Measurements from ENCODE around the gene NAB1.
"Not testable (repeated sequence)": the region's sequence is repeated elsewhere in the genome, so short reads cannot be mapped to it uniquely, and the experiment has no call there.

NAB1 gene

GRCh38 chr2:190670182-190670946 lies 21.5 kb downstream of the NAB1 start:
- in situ Hi-C loops (cut with HindIII; ENCODE audit: low sequenced_read_pairs): no loop called here

DNA sequence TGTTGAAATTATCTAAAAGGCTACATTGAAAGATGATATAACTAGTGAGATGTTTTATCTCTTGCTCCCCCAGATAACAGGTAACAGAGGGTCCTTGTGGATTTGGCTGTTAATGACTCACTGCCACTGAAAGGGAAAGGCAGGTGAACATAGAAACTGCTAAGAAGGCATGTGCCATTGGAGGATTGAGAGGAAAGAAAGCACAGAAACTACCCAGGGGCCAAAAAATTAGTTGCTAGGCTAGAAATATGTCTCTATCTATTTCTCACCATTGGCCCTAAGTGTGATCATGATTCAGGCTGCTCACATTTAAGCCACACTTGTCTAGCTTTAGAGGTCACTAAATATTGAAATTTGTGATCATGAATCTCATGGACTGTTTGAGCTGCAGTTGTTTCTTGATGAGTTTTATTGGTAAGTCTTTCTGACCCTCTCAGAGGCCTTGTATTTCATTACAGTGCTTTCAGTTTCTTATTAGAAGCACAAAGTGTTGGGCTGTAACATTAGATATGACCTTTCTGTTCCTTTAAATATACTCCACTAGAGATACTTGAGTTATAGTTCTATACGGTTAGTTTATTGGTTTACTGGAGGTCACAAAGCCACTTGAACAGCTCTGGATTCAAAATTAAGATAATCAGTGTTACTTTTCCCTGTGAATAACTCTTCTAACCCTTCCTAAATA lies 26.2 kb downstream of the NAB1 start:
- in situ Hi-C loops (cut with HindIII; ENCODE audit: low sequenced_read_pairs): no loop called here

GRCh38 chr2:190677255-190677654 lies 28.4 kb downstream of the NAB1 start:
- in situ Hi-C loops (cut with HindIII; ENCODE audit: low sequenced_read_pairs): no loop called here

GRCh38 chr2:190678444-190679162 lies 29.7 kb downstream of the NAB1 start:
- in situ Hi-C loops (cut with HindIII; ENCODE audit: low sequenced_read_pairs): no loop called here

GRCh38 chr2:190679391-190679790 lies 30.5 kb downstream of the NAB1 start:
- in situ Hi-C loops (cut with HindIII; ENCODE audit: low sequenced_read_pairs): no loop called here

DNA sequence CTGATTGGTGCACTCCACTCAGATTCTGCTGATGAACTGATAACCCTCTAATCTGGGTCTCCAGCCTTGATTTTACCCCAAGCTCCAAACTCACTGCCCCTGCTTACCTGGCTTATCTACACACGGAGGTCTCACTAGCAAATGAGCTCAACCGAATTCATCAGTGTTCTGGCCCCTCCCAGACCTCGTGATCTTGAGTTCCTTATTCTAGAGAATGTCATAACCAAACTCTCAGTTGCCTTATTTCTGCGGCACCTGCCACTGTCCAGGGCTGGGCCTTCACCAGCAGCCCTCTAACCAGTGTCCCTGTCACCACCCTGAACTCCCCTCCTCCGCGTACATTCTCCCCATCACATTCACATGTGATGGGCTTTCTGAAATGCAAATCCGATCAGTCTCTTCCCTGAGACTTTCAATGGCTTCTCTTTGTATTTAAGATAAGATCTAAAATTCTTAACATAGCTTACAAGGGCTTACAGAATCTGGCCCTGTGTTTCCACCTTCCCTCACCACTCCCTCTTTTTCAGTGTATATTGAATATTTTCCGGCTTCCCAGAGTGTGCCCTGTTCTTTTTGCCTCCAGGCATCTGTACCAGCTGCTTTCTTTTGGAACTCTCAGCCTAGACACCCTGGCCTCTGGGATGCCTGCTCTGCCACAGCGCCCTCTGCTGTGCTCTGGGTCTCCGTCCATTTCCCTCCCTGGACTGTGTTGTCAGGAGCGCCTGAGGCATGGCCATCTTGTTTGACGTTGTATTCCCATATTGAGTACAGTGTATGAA lies 31.1 kb downstream of the NAB1 start:
- in situ Hi-C loops (cut with HindIII; ENCODE audit: low sequenced_read_pairs): no loop called here

- in situ Hi-C loops (cut with HindIII; ENCODE audit: low sequenced_read_pairs): no loop called here
Measured at GRCh38 chr2:190682168-190682567, 33.3 kb downstream of the NAB1 start.

DNA sequence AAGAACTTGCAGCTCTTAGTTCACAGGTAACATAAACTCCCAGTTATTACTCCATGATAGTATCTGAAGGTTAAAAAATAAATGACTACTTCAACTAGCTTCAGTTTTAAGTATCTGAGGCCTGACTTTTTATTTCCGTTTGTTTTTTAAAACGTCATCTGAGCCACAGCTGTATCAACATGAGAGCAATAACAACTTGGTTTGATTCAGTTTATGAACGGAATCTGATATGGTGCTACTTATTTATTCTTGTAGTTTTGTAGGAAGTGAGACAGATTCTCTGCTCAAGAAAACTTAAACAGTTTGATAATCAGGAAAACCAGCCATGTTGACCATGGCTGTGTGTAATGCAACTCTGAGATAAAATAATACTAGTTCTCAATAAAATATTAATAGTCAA lies 34.9 kb downstream of the NAB1 start:
- in situ Hi-C loops (cut with HindIII; ENCODE audit: low sequenced_read_pairs): no loop called here

- in situ Hi-C loops (cut with HindIII; ENCODE audit: low sequenced_read_pairs): no loop called here
Measured at GRCh38 chr2:190684931-190685330, 36.0 kb downstream of the NAB1 start.

GRCh38 chr2:190685333-190685732 lies 36.5 kb downstream of the NAB1 start:
- in situ Hi-C loops (cut with HindIII; ENCODE audit: low sequenced_read_pairs): no loop called here

GRCh38 chr2:190693533-190694232 lies 44.8 kb downstream of the NAB1 start:
- in situ Hi-C loops (cut with HindIII; ENCODE audit: low sequenced_read_pairs): no loop called here

- in situ Hi-C loops (cut with HindIII; ENCODE audit: low sequenced_read_pairs): no loop called here
Measured at GRCh38 chr2:190694479-190694878, 45.6 kb downstream of the NAB1 start.

DNA sequence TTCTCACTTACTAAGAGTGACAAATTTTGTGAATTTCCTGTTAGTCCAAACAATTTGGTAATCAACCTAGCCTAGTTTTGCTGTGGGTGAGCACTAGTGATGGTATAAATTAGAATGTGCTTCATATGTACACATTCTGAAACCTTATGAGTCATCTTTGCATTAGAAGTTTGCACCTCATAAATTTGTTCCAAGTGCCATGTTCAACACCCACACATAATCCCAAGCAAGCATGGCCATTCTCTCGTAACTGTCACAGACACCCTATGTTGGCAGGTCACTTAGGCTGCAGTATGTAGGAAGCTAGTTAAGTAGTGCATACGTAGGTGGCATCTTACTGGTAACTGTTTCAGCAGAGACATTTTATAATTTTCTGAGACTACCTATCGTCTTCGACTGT lies 46.9 kb downstream of the NAB1 start:
- in situ Hi-C loops (cut with HindIII; ENCODE audit: low sequenced_read_pairs): no loop called here

- in situ Hi-C loops (cut with HindIII; ENCODE audit: low sequenced_read_pairs): no loop called here
Measured at GRCh38 chr2:190696792-190697398, 48.0 kb downstream of the NAB1 start.

DNA sequence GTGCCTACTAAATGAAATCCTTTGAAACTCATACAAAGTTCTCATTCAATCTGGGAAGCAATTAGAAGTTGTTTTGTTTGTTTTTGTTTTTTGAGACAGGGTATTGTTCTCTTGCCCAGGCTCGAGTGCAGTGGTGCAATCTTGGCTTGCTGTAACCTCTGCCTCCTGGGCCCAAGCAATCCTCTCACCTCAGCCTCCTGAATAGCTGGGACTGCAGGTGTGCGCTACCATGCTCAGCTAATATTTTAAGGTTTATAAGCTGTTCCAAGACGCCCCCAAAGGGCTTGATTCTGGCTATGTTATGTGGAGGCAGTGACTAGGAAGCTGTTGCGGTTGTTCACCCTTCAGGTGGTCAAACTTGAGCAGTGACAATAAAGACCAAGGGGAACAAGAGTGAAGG lies 48.5 kb downstream of the NAB1 start:
- in situ Hi-C loops (cut with HindIII; ENCODE audit: low sequenced_read_pairs): no loop called here

GRCh38 chr2:190698895-190699294 lies 50.0 kb downstream of the NAB1 start:
- in situ Hi-C loops (cut with HindIII; ENCODE audit: low sequenced_read_pairs): no loop called here

DNA sequence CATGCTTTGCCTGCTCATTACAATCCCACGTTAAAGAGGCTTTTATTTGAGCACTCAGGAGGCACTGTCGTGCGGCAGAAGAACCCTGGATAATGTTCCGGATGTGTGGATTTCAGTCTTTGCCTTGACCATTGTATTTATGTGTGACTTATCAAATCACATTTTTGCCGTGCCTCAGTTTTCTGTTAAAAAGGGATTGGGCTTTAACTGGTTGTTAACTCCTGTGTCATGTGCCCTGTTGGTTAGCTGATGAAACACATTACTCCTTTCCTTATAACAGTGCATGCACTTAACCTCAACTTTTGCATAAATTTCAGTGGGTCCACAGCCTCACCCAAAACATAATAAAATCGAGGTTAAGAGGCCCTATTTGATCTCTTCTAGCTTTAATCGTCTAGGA lies 52.7 kb downstream of the NAB1 start:
- in situ Hi-C loops (cut with HindIII; ENCODE audit: low sequenced_read_pairs): no loop called here

- in situ Hi-C loops (cut with HindIII; ENCODE audit: low sequenced_read_pairs): no loop called here
Measured at GRCh38 chr2:190705280-190705679, 56.4 kb downstream of the NAB1 start.

DNA sequence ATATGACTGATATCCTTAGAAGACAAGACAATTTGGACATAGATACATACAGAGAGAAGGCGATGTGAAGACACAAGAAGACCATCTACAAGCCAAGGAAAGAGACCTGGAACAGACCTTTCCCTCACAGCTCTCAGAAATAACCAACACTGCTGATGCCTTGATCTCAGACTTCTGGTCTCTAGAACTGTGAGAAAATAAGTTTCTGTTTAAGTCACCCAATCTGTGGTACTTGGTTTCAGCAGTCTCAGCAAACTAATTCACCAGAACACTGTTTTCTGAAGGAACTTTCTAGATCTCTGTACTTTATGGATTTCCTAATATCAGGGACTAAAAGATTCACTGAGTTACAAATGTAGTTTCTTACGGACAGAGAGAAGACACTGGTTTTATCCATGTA lies 58.8 kb downstream of the NAB1 start:
- in situ Hi-C loops (cut with HindIII; ENCODE audit: low sequenced_read_pairs): no loop called here

GRCh38 chr2:190708650-190709049 lies 59.8 kb downstream of the NAB1 start:
- in situ Hi-C loops (cut with HindIII; ENCODE audit: low sequenced_read_pairs): not testable (repeated sequence)
